Retinal pigment epithelial cell (primary cell): ENCODE results near the gene GPR37L1.

ENCODE experiments used
- DNase-seq: peaks from one replicate; pipeline ENCODE4 v3.0.0-alpha.2; 2010; ENCODE audit warnings: low read depth
- H3K4me3 ChIP-seq: 2 replicates; pipeline ENCODE4 v1.5.1; 2011; ENCODE audit warnings: mild to moderate bottlenecking, low read length, control low read depth, moderate library complexity
- TF ChIP-seq, protein P1 (sequence below): conservative IDR thresholded peaks from 2 replicates; pipeline ENCODE4 v1.5.1; 2011; ENCODE audit warnings: low read depth, low read length, control low read depth, inconsistent platforms

The GPR37L1 gene

DNA sequence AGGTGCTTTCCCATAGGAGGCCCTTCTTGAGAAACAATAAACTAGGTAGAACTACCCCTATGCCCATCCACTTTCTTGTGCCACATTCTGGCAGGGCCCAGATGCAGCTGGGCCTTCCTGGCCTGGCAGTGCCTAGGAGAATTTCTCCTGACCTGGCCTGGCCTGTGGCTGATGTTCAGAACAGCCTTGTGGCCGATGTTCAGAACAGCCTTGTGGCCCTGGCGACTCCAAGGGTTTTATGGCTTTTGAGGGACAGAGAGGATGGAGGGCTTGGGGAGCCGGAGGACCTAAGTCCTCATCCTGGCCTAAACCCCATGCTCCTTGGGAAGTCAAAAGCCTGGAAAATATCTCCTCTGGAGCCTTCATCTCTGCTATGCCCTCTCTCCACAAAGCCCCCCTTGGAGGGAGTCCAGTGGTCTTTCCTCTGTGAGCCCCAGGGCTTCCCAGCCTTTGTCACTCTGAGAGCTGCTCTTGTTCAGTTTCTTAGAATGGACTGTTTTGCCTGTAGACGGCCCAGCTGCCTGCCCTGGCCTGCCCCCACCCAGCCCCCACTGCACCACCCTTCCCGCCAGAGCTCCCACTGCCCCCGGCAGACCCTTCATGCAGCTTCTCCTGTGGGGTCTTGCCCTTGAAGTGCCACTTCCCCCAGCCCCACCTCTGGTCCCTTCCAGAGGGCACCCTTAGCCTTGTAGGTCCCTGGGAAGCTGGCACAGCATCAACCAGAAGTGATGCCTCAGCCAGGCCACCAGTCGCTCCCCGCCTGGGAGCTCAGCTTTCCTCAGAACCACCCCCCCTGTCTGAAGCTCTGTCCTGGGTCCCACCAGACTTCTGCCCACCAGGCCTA is 7.0 kb downstream of the GPR37L1 start:
- TF ChIP-seq, protein P1, sequence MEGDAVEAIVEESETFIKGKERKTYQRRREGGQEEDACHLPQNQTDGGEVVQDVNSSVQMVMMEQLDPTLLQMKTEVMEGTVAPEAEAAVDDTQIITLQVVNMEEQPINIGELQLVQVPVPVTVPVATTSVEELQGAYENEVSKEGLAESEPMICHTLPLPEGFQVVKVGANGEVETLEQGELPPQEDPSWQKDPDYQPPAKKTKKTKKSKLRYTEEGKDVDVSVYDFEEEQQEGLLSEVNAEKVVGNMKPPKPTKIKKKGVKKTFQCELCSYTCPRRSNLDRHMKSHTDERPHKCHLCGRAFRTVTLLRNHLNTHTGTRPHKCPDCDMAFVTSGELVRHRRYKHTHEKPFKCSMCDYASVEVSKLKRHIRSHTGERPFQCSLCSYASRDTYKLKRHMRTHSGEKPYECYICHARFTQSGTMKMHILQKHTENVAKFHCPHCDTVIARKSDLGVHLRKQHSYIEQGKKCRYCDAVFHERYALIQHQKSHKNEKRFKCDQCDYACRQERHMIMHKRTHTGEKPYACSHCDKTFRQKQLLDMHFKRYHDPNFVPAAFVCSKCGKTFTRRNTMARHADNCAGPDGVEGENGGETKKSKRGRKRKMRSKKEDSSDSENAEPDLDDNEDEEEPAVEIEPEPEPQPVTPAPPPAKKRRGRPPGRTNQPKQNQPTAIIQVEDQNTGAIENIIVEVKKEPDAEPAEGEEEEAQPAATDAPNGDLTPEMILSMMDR, result no peak
- DNase-seq, result no peak
- H3K4me3 ChIP-seq, result no peak overlapping the region

DNA sequence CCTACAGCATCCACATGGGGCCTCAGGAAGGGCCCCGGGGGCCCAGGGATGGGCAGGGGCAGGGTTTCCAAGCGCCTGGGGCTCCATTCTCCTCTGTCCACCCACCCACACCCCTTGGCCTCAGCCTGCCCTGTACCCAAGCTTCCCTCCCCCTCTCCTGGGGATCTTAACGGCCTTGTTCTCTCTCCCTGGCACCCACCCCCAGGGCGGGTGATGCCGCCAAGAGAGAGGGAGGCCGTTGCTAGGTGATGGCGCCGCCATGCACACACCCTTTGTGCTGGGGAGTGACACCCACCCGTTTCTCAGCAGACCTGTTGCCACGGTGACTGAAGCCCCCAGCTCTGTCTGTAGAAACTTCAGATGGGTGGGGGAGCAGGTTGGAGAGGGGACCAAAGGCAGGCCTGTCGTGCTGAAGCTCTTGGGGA is 7.6 kb downstream of the GPR37L1 start:
- DNase-seq, result no peak
- H3K4me3 ChIP-seq, result no peak overlapping the region
- TF ChIP-seq, protein P1, result no peak

DNA sequence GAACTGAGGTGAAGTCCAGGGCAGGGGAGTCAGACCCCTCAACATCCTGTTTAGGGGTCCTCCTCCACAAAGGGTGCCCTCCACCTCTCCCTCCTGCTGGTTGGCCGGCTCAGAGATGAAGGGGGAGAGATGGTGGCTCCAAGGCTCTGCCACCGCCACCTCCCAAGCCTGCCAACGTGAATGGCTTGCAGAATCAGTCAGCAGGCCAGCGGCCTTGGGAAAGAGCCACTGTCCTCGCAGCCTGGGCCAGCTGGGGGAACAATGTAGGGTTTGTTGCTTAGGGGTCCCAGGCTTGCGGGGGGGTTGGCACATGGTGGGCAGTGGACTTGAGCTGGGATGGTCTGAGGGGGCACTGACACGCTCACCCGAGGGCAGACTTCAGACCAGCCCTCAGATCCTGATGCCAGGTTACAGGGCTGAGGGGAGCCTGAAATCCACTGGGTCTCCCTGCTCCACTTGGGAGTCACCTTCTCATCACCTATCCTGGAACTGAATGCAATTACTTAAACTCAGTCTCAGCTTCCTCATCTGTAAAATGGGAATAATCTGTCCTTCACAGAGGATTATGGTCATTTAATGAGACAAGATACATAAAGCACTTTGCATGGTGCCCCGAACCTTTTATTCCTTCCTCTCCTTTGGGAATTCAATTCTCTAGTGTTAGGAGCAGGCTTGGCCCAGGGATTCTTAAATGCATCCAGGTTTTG is 8.3 kb downstream of the GPR37L1 start:
- TF ChIP-seq, protein P1, result no peak
- H3K4me3 ChIP-seq, result no peak overlapping the region

DNA sequence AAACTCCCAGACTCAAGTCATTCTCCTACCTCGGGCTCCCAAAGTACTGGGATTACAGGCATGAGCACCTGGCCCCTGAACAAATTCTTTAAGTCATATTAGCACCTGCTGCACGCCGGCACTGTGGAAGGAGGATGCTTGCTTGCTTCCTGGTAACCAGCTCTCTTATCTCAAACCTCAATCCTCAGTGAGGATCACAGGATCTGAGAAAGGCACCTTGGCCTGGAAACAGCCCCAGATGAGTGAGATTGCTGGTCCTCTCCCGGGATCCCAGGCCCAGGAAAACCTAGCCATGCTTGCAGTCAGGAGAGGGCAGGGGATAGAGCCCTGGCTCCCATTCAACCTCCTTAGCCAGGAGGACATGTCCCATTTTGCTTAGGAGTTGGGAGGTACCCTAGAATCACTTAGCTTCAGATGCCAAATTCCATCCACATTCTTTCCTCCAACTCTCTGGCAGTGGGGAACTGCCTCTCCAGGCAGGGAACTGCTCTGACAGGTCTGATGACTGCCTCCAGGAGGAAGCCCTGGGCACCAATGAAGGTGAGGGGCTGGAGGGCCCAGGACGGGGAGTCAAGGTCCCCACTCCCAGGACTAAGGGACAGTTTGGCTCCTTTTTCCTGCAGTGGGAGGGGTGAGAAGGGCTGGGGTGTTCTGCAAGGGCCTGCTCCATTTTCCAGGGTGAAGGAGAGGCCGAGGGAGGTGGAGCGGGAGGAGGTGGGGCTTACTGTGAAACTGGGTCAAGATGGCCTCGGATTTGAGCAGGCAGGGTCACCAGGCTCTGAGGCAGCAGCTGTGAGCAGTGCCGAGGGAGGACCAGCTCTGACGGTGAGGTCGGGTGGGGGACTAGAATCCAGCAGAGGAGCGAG is 9.5 kb downstream of the GPR37L1 start:
- H3K4me3 ChIP-seq, result no peak overlapping the region
- DNase-seq, result no peak

More for the DNA sequence above, 8.3 kb downstream of the GPR37L1 start:
- no peak for DNase-seq

DNA sequence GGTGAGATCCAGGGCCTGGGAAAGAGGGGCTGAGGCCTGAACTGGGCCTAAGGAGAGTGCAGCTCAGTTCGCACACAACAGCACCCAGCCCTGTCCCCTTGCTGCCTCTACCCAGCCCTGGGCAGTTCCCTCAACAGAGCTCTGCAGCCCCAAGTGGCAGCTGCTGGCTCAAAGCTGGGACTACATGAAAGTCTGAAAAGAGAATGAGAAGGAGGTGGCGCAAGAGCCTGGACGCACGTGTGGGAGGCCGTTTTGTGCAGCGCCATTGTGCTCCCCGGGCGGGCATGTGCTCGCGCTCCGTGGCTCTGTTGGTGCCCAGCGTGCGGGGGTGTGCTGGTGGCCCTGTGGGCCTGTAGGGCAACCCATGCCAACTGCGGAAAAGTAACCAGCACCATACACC is 10.3 kb downstream of the GPR37L1 start:
- no peak for DNase-seq
- TF ChIP-seq, protein P1, result no peak
- no peak overlapping the region for H3K4me3 ChIP-seq

More for the DNA sequence above, 9.5 kb downstream of the GPR37L1 start:
- TF ChIP-seq, protein P1, result no peak

DNA sequence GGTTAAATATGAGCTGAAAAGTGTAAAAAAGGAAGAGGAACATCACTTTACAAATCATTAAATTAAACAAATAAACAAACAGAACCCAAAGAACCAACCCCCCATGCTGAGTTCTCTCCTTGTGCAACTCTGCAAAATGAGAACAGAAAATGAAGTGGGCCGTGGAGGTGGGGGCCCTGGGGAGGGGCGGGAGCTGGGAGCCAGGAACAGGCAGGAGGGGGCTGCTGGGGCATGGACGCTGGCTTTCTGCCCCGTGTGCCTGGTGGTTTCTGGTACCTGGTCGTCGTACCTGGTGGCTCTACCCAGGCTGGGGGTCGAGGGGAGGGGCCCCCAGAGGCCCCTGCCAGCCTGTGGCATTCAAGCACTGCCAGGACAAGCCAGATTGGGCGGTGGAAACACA is 10.8 kb downstream of the GPR37L1 start:
- no peak for DNase-seq
- H3K4me3 ChIP-seq, result no peak overlapping the region
- TF ChIP-seq, protein P1, result no peak
